Measurements from ENCODE around the gene DNHD1. TPM values are rescaled to one million over a fixed set of nuclear protein-coding genes. Genes with fewer than 3 reads are reported as not detected.

DNHD1 gene
- total and polyA plus RNA-seq, 9 of the 15 experiments (the other 6 are each of a cell fraction or from before 2014, with no cell fraction given), result 0.82 to 9.7 (median 3.8) TPM

DNA sequence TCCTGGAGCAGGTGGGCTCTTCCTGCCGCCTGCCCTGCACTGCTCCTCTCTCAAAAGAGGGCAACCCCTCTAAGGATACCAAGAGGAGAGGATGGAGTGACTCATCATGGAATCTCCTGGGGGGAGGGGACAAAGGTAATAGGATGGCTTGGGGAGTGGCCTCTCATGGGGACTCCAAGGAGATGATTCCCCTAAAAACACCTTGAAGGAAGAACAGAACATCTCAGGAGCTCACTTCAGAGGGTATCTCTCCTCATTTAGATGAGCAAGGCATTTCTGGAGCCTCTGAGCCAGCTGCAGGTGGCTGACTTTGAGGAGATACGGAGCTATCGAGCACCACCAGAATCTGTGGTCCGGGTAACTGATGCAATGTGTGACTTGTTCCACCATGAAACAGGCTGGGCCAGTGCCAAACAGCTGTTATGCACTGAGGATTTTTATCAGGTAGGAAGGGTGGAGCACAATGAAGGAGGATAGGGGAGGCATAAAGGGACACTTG, 66.1 kb downstream of the DNHD1 start (continued):
- TF ChIP-seq NELFE (IDR thresholded peaks at IDR 0.05; ENCODE audit: insufficient read depth, insufficient read length) (no peak), SPI1 (IDR thresholded peaks at IDR 0.05; ENCODE audit: borderline replicate concordance, low read depth, low read length) (no peak), CBX5 (IDR thresholded peaks at IDR 0.05; ENCODE audit: borderline replicate concordance, low read depth) (no peak), PTBP1 (IDR thresholded peaks at IDR 0.05; ENCODE audit: low read depth, low read length) (no peak), ILK (tag; IDR thresholded peaks at IDR 0.05; ENCODE audit: borderline replicate concordance, low read depth) (no peak), SLC30A9 (CRISPR knock-in tag; IDR thresholded peaks at IDR 0.05) (no peak), TRIM24 (IDR thresholded peaks at IDR 0.05) (peak; percentile 97 to 98), SRSF3 (IDR thresholded peaks at IDR 0.05; ENCODE audit: insufficient read depth, low read length) (no peak), TARDBP (IDR thresholded peaks at IDR 0.05) (peak; percentile 55; the same call in 1 of the 2 replicates), ZNF592 (IDR thresholded peaks at IDR 0.05) (peak; percentile 51), THRB (CRISPR knock-in tag; conservative IDR thresholded peaks at IDR 0.05) (0 out of 2 replicates have a peak, but pooled peaks have one; percentile 36), NCOA1 (IDR thresholded peaks at IDR 0.05; ENCODE audit: low read depth) (peak; percentile 71; the same call in 1 of the 2 replicates), IRF9 (tag; IDR thresholded peaks at IDR 0.05) (peak; percentile 64; the same call in 1 of the 2 replicates), TOE1 (IDR thresholded peaks at IDR 0.05; ENCODE audit: borderline replicate concordance) (peak; percentile 63; the same call in 1 of the 2 replicates), TOE1 (CRISPR knock-in tag; IDR thresholded peaks at IDR 0.05; ENCODE audit: borderline replicate concordance, low read depth) (no peak), CCNT2 (IDR thresholded peaks at IDR 0.05; ENCODE audit: borderline replicate concordance, extremely low read depth, insufficient read length, low read depth, low read length) (peak; percentile 56), ZBTB1 (CRISPR knock-in tag; IDR thresholded peaks at IDR 0.05; ENCODE audit: borderline replicate concordance, low read depth) (no peak)
- TF ChIP-seq, protein P1, sequence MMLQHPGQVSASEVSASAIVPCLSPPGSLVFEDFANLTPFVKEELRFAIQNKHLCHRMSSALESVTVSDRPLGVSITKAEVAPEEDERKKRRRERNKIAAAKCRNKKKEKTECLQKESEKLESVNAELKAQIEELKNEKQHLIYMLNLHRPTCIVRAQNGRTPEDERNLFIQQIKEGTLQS (IDR thresholded peaks at IDR 0.05), result peak; percentile 94
- TF ChIP-seq, protein P1 (CRISPR knock-in tag; conservative IDR thresholded peaks at IDR 0.05), result no peak; the same call in 1 of the 2 replicates
- TF ChIP-seq, protein P2, sequence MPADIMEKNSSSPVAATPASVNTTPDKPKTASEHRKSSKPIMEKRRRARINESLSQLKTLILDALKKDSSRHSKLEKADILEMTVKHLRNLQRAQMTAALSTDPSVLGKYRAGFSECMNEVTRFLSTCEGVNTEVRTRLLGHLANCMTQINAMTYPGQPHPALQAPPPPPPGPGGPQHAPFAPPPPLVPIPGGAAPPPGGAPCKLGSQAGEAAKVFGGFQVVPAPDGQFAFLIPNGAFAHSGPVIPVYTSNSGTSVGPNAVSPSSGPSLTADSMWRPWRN (IDR thresholded peaks at IDR 0.05; ENCODE audit: low read depth), result peak; percentile 63; the same call in 1 of the 2 replicates
